Neural crest cell (in vitro differentiated cells): ENCODE measurements around the gene DUSP1. TPM values are rescaled to one million over a fixed set of nuclear protein-coding genes. Genes with fewer than 3 reads are reported as not detected.

Experiments used
- DNase-seq: peaks from one replicate; pipeline ENCODE4 v3.0.0; 2021; ENCODE audit warnings: low read depth, mixed read lengths, low spot score
- H3K27ac Mint-ChIP-seq: one replicate; pipeline ENCODE4 v1.8.0; 2021; ENCODE audit warnings: mild to moderate bottlenecking, mixed read lengths; ENCODE audit not compliant: unreplicated experiment
- H3K27me3 Mint-ChIP-seq: 2 replicates; pipeline ENCODE4 v1.8.0; 2021; ENCODE audit warnings: low read depth, mild to moderate bottlenecking, mixed read lengths
- H3K36me3 Mint-ChIP-seq: 2 replicates; pipeline ENCODE4 v1.8.0; 2021; ENCODE audit warnings: low read depth, mild to moderate bottlenecking, mixed read lengths
- H3K4me1 Mint-ChIP-seq: 2 replicates; pipeline ENCODE4 v1.8.0; 2021; ENCODE audit warnings: mixed read lengths
- H3K4me3 Mint-ChIP-seq: one replicate; pipeline ENCODE4 v1.8.0; 2021; ENCODE audit warnings: mild to moderate bottlenecking, mixed read lengths
- H3K9me3 Mint-ChIP-seq: 2 replicates; pipeline ENCODE4 v1.8.0; 2021; ENCODE audit warnings: mixed read lengths
- CTCF ChIP-seq: fragments of 200-600 bp; sonication (generic); conservative IDR thresholded peaks from 2 replicates; pipeline ENCODE4 v1.5.0; 2021; ENCODE audit warnings: antibody characterized with exemption, mild to moderate bottlenecking
- total RNA-seq: library from RNA; stranded (reverse); gene quantifications from 2 replicates; pipeline ENCODE4 v1.2.1, GENCODE V29; 2021

DUSP1 gene
- total RNA-seq, 1 donor from 2014 or later = 20.9 TPM

GRCh38 chr5:172805736-172806255, 34.8 kb upstream of the DUSP1 start:
- no peak for DNase-seq

GRCh38 chr5:172805018-172805683, 34.2 kb upstream of the DUSP1 start:
- Mint-ChIP-seq H3K36me3 (peaks cover 2% of the 10 kb centered on the region), H3K4me1 (peaks cover 17% of the 10 kb centered on the region), H3K27me3 (no peaks in the 10 kb centered on the region), H3K27ac (no peak overlapping the region), H3K4me3 (no peak overlapping the region), H3K9me3 (peaks cover 2% of the 10 kb centered on the region)
- DNase-seq = no peak
- no peak for TF ChIP-seq CTCF

More at GRCh38 chr5:172805736-172806255, 34.8 kb upstream of the DUSP1 start:
- H3K4me1 Mint-ChIP-seq = peaks cover 17% of the 10 kb centered on the region
- no peak overlapping the region for H3K27ac Mint-ChIP-seq
- H3K4me3 Mint-ChIP-seq = no peak overlapping the region
- H3K9me3 Mint-ChIP-seq = peaks cover 4% of the 10 kb centered on the region
- no peaks in the 10 kb centered on the region for H3K27me3 Mint-ChIP-seq
- peaks cover 2% of the 10 kb centered on the region for H3K36me3 Mint-ChIP-seq
- TF ChIP-seq CTCF = no peak

- Mint-ChIP-seq H3K27ac (no peak overlapping the region), H3K4me3 (no peak overlapping the region), H3K4me1 (peaks cover 30% of the 10 kb centered on the region), H3K36me3 (no peaks in the 10 kb centered on the region), H3K9me3 (no peaks in the 10 kb centered on the region), H3K27me3 (no peaks in the 10 kb centered on the region)
- no peak for DNase-seq
- TF ChIP-seq CTCF = no peak
These were observed 31.7 kb upstream of the DUSP1 start for GRCh38 chr5:172802567-172803176.

- no peak for TF ChIP-seq CTCF
- Mint-ChIP-seq H3K27ac (no peak overlapping the region), H3K9me3 (no peaks in the 10 kb centered on the region), H3K36me3 (no peaks in the 10 kb centered on the region), H3K4me1 (peaks cover 28% of the 10 kb centered on the region), H3K4me3 (no peak overlapping the region), H3K27me3 (no peaks in the 10 kb centered on the region)
- no peak for DNase-seq
These were observed 31.1 kb upstream of the DUSP1 start for GRCh38 chr5:172802112-172802511.

GRCh38 chr5:172801179-172801671, 30.2 kb upstream of the DUSP1 start:
- no peaks in the 10 kb centered on the region for H3K27me3 Mint-ChIP-seq
- no peak for DNase-seq
- peaks cover 24% of the 10 kb centered on the region for H3K4me1 Mint-ChIP-seq
- H3K27ac Mint-ChIP-seq = no peak overlapping the region
- no peaks in the 10 kb centered on the region for H3K9me3 Mint-ChIP-seq
- TF ChIP-seq CTCF = no peak
- no peaks in the 10 kb centered on the region for H3K36me3 Mint-ChIP-seq
- no peak overlapping the region for H3K4me3 Mint-ChIP-seq
